ENCODE results near the gene MIPOL1.
"Not testable (repeated sequence)": the region's sequence is repeated elsewhere in the genome, so short reads cannot be mapped to it uniquely, and the experiment has no call there.

MIPOL1 gene

DNA sequence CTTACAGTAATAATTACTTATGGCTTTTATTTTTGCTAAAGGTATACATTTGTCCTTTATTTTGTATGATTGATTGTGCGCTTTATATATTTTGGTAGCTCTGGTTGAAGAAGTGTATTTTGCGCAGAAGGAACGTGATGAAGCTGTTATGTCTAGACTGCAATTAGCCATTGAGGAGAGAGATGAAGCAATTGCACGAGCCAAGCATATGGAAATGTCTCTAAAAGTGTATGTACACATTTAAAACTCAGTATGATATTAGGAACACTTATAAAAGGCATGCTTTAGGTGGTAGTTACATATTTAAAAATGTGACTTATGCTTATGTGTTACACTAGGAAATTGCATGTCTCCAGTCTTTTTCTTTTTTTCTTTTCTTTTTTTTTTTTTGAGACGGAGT is 87.5 kb downstream of the MIPOL1 start:
- no peak for DNase-seq (ENCODE audit: low read depth in 2 of 2)

GRCh38 chr14:37289688-37290087 is 92.0 kb downstream of the MIPOL1 start:
- no peak for DNase-seq (ENCODE audit: low read depth in 2 of 2)

DNA sequence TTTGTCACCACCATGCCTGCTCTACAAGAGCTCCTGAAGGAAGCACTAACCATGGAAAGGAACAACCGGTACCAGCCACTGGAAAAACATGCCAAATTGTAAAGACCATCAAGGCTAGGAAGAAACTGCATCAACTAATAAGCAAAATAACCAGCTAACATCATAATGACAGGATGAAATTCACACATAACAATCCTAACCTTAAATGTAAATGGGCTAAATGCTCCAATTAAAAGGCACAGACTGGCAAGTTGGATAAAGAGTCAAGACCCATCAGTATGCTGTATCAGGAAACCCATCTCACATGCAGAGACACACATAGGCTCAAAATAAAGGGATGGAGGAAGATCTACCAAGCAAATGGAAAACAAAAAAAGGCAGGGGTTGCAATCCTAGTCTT is 97.5 kb downstream of the MIPOL1 start:
- not testable (repeated sequence) for DNase-seq (ENCODE audit: low read depth in 2 of 2)

DNA sequence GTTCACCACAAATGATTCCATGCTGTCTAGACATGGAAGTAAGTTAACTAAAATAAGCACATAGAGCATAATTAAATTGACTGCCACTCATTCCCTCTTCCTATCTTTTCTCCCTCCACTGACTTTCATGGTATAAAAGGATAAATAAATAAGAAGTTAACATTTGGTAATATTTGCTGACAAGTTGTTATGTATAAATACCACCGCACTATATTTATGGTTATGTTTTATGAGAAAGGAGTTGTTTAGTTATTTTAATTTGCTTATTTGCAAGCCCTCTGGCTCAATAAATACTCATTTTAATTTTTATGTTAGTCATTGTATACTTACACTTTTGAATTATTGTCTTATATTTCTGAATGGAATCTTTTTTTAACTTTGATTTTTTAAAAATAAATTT is 113.5 kb downstream of the MIPOL1 start:
- DNase-seq (ENCODE audit: low read depth in 2 of 2), result no peak

DNA sequence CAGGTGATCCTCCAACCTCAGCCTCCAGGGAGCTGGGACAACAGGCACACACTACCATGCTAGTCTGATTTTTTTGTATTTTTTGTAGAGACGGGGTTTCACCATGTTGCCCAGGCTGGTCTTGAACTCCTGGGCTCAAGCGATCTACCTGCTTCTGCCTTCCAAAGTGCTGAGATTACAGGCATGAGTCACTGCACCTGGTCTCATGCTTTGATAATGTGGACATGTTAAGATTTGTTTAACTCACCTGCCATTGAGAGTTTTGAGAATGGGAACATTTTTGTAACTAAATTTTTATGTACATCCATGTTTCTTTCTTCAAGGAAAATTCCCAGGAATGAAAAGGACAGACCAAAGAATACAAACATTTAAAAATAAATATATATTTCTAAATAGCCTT is 121.2 kb downstream of the MIPOL1 start:
- no peak for DNase-seq (ENCODE audit: low read depth in 2 of 2)

- no peak for DNase-seq (ENCODE audit: low read depth in 2 of 2)
These were observed 122.4 kb downstream of the MIPOL1 start for GRCh38 chr14:37320106-37320505.

- no peak for DNase-seq (ENCODE audit: low read depth in 2 of 2)
These were observed 127.6 kb downstream of the MIPOL1 start for GRCh38 chr14:37325332-37325731.

- no peak for DNase-seq (ENCODE audit: low read depth in 2 of 2)
These were observed 128.7 kb downstream of the MIPOL1 start for GRCh38 chr14:37326434-37326833.

DNA sequence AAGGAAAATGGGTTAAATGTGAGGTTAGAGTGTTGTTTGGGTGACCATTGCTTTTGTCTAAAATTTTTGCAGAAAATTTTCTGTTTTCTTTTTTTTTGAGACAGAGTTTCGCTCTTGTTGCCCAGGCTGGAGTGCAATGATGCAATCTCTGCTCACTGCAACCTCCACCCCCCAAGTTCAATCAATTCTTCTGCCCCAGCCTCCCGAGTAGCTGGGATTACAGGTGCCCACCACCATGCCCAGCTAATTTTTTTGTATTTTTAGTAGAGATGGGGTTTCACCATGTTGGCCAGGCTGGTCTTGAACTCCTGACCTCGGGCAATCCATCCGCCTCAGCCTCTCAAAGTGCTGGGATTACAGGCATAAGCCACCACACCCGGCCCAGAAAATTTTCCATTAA is 130.2 kb downstream of the MIPOL1 start:
- DNase-seq (ENCODE audit: low read depth in 2 of 2), result not testable (repeated sequence)

DNA sequence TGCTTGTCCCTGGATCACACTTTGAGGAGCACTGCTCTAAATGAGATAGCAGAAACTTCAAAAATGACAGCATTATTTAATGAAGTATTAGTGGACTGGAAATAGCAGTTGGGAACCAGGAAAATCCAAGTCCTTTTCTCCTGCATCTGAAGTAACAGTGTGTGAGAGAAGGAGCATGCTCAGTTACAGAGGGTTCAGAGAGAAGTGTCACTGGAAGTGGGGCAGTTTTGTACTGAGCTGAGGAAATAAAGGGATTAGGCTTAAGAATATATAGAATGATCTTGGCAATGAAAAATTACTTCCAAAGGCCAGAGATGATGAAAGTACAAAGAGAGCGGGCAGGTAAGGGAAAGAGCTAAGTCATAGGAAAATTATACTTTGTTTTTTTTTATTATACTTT is 130.9 kb downstream of the MIPOL1 start:
- DNase-seq (ENCODE audit: low read depth in 2 of 2), result no peak

DNA sequence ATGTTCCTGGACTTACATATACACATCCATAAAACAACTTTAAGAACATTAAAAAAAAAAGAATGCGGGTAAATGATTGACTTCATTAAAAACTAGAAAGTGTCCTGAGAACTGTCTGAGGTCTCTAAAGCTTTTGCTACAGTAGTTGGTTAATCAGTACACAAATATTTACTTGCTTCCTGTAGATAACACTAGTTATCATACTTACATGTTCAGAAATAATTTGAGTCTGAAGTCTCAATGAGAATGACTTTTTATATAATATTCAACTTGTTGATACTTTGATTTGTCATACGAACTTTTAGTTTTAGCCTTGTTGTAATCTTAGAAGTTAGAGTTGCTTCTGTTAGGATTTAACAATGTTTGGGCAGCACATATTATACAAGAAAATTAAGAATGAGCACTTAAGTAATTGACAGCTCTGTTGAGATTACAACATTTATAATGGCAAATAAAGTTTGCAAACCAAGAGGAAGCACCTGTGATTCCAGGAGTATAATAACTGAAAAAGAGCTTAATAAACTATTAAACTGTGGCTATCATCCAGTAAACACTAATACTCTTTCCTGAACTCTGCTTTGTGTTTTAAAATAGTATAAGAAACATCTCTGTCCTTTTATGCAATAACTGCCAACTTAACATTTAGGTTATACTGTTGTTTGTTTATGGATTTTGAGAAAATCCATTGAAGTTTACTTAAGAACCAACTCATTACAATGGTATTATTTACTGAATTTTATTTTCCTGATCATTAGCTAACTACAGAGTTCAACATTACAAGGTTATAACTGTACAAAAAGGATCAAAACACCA is 131.7 kb downstream of the MIPOL1 start:
- DNase-seq (ENCODE audit: low read depth in 2 of 2), result no peak

DNA sequence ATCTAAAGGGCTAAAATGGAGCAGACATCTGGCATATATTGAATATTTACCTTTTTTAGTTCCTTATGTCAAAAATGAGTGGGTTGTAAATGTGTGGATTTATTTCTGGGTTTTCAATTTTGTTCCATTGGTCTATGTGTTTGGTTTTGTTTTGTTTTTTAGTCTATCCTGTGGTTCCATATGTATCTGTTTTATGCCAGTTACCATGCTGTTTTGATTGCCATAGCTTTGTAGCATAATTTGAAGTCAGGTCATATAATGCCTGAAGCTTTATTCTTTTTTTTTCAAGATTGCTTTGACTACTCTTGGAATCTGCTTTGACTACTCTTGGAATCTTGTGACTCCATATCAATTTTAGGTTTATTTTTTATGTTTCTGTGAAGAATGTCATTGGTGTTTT is 133.2 kb downstream of the MIPOL1 start:
- no peak for DNase-seq (ENCODE audit: low read depth in 2 of 2)

DNA sequence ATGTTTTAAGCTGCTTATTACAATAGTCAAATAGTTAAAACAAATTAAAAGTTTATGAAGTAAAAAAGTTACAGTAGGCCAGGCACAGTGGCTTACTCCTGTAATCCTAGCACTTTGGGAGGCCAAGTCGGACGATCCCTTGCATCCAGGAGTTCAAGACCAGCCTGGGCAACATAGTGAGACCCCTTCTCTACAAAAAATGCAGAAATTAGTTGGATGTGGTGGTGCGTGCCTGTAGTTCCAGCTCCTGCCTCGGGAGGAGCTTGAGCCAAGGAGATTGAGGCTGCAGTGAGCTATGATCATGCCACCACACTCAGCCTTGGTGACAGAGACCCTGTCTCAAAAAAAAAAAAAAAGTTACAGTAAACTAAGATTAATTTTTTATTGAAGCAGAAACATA is 142.6 kb downstream of the MIPOL1 start:
- no peak for DNase-seq (ENCODE audit: low read depth in 2 of 2)

GRCh38 chr14:37343307-37344094 is 145.8 kb downstream of the MIPOL1 start:
- no peak for DNase-seq (ENCODE audit: low read depth in 2 of 2)

DNA sequence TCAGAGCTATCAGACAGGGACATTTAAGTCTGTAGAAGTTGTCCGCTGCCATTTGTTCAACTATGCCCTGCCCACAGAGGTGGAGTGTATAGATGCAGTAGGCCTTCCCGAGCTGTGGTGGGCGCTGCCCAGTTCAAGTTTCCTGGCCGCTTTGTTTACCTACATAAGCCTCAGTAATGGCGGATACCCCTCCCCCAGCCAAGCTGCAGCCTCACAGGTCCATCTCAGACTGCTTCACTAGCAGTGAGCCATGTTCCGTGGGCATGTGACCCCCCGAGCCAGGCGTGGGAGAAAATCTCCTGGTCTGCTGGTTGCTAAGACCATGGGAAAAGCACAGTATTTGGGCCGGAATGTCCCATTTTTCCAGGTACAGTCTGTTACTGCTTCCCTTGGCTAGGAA is 165.9 kb downstream of the MIPOL1 start:
- no peak for DNase-seq (ENCODE audit: low read depth in 2 of 2)

DNA sequence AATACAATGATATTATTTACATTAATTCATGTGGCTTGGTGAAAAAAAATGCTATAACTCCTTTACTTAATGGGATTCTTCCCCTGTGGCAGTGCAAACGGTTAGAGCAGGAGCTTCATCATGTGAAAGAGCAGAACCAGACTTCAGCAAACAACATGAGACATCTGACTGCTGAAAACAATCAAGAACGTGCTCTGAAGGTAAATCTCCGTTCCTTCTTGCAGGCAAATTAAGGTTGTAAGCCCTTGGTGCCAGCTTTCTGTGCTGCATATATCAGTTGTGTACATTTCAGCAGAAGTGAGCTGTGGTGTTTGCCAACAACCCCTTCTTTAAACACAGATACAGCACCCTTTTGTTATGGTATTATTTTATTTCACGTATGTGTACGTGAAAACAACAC is 171.7 kb downstream of the MIPOL1 start:
- no peak for DNase-seq (ENCODE audit: low read depth in 2 of 2)

- no peak for DNase-seq (ENCODE audit: low read depth in 2 of 2)
These were observed 177.8 kb downstream of the MIPOL1 start for GRCh38 chr14:37375566-37375965.

GRCh38 chr14:37376944-37377609 is 179.3 kb downstream of the MIPOL1 start:
- DNase-seq (ENCODE audit: low read depth in 2 of 2), result no peak

DNA sequence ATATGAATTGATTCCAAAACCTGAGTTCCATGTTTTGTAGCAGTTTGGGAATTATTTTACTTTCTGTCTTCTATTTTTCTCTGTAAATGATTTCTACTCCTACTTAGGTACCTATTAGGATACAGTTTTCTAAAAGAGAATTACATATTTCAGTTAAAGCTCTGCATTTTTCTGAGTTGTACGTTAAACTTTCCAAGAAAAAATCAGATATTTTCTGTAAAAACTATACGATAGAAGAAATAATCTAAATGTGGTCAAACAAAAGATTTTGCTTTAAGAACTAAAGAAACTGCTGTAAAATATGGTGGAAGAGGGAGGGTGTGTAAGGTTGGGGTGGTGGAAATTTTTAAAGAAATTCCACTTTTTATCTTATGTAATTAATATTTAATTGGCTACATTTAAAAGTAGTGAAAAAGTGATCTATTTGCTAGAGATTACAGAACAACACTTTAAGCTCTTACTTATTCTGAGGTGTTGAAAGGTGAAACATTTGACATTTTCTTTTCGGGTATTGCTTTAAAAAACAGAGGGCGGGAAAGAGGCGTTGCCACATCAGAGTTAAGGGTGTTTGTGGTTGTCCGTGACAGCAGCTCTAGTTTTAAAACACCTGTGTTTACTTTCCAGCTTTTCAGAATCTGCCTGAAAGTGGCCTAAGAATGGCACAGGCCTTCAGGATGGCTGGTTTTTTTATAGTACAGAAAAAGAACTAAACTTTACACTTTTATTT is 187.3 kb downstream of the MIPOL1 start:
- DNase-seq (ENCODE audit: low read depth in 2 of 2), result no peak

- DNase-seq (ENCODE audit: low read depth in 2 of 2), result not testable (repeated sequence)
These were observed 199.6 kb downstream of the MIPOL1 start for GRCh38 chr14:37397157-37397940.

- no peak for DNase-seq (ENCODE audit: low read depth in 2 of 2)
These were observed 200.1 kb downstream of the MIPOL1 start for GRCh38 chr14:37397941-37398215.
